ENCODE data around the gene GALNT10. TPM values are rescaled to one million over a fixed set of nuclear protein-coding genes. Genes with fewer than 3 reads are reported as not detected.

Gene GALNT10
- total and polyA plus RNA-seq, 2 experiments from 2014 or later: 3.2 to 12.9 TPM

DNA sequence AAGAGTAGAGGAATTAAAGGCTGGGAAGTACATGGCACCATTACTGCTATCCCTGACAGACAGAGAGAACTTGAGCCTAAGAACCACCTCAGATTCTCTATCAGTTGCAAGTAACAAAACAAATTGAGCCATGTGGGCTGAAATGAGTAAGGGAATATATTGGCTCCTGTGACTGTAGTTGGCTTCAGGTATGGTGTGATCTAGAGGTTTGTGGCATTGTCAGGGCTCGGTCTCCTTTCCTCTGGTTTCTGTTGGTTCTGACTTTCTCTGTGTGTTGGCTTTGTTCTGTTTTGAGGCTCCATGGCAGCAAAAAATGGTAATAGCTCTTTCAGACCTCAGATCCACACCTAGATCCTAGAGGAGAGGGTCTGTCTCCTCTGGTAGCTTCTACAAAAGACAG lies 5.7 kb downstream of the GALNT10 start:
- DNase-seq (ENCODE audit: low spot score) (no peak), ATAC-seq (no peak)
- no peak overlapping the region for H3K27ac ChIP-seq (ENCODE audit: low read depth)
- H3K36me3 ChIP-seq (ENCODE audit: insufficient read depth): no peaks in the 10 kb centered on the region
- 0 out of 2 replicates have a peak overlapping the region, but pooled peaks have one; percentile 56 for H3K4me2 ChIP-seq
- H2AFZ ChIP-seq: no peak overlapping the region
- Mint-ChIP-seq H3K9me3 (no peaks in the 10 kb centered on the region), H3K27me3 (ENCODE audit: insufficient read depth, low read depth, poor library complexity) (peaks cover 4% of the 10 kb centered on the region), H3K27ac (no peak overlapping the region), H3K36me3 (ENCODE audit: low read depth) (no peaks in the 10 kb centered on the region; the same call in 2 of the 3 replicates), H3K4me1 (peaks cover 62% of the 10 kb centered on the region), H3K4me3 (no peak overlapping the region)
- 0 out of 2 replicates have a peak, but pooled peaks cover 3% of the 10 kb centered on the region for H3F3A ChIP-seq (replicated peaks; ENCODE audit: low read depth)
- no peak for TF ChIP-seq CREB1 (CRISPR knock-in tag; IDR thresholded peaks at IDR 0.05; ENCODE audit: low read depth)
- TF ChIP-seq JUNB (IDR thresholded peaks at IDR 0.05; ENCODE audit: unreplicated experiment): no peak
- TF ChIP-seq, protein P1, sequence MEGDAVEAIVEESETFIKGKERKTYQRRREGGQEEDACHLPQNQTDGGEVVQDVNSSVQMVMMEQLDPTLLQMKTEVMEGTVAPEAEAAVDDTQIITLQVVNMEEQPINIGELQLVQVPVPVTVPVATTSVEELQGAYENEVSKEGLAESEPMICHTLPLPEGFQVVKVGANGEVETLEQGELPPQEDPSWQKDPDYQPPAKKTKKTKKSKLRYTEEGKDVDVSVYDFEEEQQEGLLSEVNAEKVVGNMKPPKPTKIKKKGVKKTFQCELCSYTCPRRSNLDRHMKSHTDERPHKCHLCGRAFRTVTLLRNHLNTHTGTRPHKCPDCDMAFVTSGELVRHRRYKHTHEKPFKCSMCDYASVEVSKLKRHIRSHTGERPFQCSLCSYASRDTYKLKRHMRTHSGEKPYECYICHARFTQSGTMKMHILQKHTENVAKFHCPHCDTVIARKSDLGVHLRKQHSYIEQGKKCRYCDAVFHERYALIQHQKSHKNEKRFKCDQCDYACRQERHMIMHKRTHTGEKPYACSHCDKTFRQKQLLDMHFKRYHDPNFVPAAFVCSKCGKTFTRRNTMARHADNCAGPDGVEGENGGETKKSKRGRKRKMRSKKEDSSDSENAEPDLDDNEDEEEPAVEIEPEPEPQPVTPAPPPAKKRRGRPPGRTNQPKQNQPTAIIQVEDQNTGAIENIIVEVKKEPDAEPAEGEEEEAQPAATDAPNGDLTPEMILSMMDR (conservative IDR thresholded peaks at IDR 0.05; ENCODE audit: low read depth in 2 of 2): no peak
- no peak for TF ChIP-seq POLR2AphosphoS5 (IDR thresholded peaks at IDR 0.05; ENCODE audit: low read depth)
- TF ChIP-seq, protein P2, sequence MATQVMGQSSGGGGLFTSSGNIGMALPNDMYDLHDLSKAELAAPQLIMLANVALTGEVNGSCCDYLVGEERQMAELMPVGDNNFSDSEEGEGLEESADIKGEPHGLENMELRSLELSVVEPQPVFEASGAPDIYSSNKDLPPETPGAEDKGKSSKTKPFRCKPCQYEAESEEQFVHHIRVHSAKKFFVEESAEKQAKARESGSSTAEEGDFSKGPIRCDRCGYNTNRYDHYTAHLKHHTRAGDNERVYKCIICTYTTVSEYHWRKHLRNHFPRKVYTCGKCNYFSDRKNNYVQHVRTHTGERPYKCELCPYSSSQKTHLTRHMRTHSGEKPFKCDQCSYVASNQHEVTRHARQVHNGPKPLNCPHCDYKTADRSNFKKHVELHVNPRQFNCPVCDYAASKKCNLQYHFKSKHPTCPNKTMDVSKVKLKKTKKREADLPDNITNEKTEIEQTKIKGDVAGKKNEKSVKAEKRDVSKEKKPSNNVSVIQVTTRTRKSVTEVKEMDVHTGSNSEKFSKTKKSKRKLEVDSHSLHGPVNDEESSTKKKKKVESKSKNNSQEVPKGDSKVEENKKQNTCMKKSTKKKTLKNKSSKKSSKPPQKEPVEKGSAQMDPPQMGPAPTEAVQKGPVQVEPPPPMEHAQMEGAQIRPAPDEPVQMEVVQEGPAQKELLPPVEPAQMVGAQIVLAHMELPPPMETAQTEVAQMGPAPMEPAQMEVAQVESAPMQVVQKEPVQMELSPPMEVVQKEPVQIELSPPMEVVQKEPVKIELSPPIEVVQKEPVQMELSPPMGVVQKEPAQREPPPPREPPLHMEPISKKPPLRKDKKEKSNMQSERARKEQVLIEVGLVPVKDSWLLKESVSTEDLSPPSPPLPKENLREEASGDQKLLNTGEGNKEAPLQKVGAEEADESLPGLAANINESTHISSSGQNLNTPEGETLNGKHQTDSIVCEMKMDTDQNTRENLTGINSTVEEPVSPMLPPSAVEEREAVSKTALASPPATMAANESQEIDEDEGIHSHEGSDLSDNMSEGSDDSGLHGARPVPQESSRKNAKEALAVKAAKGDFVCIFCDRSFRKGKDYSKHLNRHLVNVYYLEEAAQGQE (IDR thresholded peaks at IDR 0.05; ENCODE audit: unreplicated experiment): no peak
- TF ChIP-seq, protein P3, sequence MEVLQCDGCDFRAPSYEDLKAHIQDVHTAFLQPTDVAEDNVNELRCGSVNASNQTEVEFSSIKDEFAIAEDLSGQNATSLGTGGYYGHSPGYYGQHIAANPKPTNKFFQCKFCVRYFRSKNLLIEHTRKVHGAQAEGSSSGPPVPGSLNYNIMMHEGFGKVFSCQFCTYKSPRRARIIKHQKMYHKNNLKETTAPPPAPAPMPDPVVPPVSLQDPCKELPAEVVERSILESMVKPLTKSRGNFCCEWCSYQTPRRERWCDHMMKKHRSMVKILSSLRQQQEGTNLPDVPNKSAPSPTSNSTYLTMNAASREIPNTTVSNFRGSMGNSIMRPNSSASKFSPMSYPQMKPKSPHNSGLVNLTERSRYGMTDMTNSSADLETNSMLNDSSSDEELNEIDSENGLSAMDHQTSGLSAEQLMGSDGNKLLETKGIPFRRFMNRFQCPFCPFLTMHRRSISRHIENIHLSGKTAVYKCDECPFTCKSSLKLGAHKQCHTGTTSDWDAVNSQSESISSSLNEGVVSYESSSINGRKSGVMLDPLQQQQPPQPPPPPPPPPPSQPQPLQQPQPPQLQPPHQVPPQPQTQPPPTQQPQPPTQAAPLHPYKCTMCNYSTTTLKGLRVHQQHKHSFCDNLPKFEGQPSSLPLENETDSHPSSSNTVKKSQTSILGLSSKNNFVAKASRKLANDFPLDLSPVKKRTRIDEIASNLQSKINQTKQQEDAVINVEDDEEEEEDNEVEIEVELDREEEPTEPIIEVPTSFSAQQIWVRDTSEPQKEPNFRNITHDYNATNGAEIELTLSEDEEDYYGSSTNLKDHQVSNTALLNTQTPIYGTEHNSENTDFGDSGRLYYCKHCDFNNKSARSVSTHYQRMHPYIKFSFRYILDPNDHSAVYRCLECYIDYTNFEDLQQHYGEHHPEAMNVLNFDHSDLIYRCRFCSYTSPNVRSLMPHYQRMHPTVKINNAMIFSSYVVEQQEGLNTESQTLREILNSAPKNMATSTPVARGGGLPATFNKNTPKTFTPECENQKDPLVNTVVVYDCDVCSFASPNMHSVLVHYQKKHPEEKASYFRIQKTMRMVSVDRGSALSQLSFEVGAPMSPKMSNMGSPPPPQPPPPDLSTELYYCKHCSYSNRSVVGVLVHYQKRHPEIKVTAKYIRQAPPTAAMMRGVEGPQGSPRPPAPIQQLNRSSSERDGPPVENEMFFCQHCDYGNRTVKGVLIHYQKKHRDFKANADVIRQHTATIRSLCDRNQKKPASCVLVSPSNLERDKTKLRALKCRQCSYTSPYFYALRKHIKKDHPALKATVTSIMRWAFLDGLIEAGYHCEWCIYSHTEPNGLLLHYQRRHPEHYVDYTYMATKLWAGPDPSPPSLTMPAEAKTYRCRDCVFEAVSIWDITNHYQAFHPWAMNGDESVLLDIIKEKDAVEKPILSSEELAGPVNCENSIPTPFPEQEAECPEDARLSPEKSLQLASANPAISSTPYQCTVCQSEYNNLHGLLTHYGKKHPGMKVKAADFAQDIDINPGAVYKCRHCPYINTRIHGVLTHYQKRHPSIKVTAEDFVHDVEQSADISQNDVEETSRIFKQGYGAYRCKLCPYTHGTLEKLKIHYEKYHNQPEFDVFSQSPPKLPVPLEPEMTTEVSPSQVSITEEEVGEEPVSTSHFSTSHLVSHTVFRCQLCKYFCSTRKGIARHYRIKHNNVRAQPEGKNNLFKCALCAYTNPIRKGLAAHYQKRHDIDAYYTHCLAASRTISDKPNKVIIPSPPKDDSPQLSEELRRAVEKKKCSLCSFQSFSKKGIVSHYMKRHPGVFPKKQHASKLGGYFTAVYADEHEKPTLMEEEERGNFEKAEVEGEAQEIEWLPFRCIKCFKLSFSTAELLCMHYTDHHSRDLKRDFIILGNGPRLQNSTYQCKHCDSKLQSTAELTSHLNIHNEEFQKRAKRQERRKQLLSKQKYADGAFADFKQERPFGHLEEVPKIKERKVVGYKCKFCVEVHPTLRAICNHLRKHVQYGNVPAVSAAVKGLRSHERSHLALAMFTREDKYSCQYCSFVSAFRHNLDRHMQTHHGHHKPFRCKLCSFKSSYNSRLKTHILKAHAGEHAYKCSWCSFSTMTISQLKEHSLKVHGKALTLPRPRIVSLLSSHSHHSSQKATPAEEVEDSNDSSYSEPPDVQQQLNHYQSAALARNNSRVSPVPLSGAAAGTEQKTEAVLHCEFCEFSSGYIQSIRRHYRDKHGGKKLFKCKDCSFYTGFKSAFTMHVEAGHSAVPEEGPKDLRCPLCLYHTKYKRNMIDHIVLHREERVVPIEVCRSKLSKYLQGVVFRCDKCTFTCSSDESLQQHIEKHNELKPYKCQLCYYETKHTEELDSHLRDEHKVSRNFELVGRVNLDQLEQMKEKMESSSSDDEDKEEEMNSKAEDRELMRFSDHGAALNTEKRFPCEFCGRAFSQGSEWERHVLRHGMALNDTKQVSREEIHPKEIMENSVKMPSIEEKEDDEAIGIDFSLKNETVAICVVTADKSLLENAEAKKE (CRISPR knock-in tag; IDR thresholded peaks at IDR 0.05): no peak
- no peak for TF ChIP-seq STAT1 (IDR thresholded peaks at IDR 0.05; ENCODE audit: unreplicated experiment)
- no peak for TF ChIP-seq ZNF114 (CRISPR knock-in tag; IDR thresholded peaks at IDR 0.05)
- TF ChIP-seq, protein P4, sequence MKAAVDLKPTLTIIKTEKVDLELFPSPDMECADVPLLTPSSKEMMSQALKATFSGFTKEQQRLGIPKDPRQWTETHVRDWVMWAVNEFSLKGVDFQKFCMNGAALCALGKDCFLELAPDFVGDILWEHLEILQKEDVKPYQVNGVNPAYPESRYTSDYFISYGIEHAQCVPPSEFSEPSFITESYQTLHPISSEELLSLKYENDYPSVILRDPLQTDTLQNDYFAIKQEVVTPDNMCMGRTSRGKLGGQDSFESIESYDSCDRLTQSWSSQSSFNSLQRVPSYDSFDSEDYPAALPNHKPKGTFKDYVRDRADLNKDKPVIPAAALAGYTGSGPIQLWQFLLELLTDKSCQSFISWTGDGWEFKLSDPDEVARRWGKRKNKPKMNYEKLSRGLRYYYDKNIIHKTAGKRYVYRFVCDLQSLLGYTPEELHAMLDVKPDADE (IDR thresholded peaks at IDR 0.05): no peak
- no peak for TF ChIP-seq ZNF331 (CRISPR knock-in tag; IDR thresholded peaks at IDR 0.05; ENCODE audit: low read depth)
- no peak for TF ChIP-seq NANOG (IDR thresholded peaks at IDR 0.05; ENCODE audit: borderline replicate concordance)
- TF ChIP-seq EZH2phosphoT487 (IDR thresholded peaks at IDR 0.05; ENCODE audit: unreplicated experiment): no peak
- no peak for TF ChIP-seq EZH2 (IDR thresholded peaks at IDR 0.05; ENCODE audit: low read depth, unreplicated experiment)
- H3K9me2 ChIP-seq (ENCODE audit: insufficient read depth): no peaks in the 10 kb centered on the region
- H3K4me3 ChIP-seq: no peak overlapping the region
- H3K27me3 ChIP-seq (ENCODE audit: insufficient read depth): peaks cover 16% of the 10 kb centered on the region
- H3K79me2 ChIP-seq (replicated peaks; ENCODE audit: insufficient read depth): peaks cover 23% of the 10 kb centered on the region
- 0 out of 2 replicates have a peak, but pooled peaks cover 3% of the 10 kb centered on the region for H4K20me1 ChIP-seq (replicated peaks; ENCODE audit: insufficient read depth)
- H3K4me1 ChIP-seq (ENCODE audit: insufficient read depth): peaks cover 55% of the 10 kb centered on the region

Data from GM23338 (cell line).